B cell (primary cell): ENCODE data around the gene SLC39A12.

ENCODE experiments used
- CTCF ChIP-seq: fragments of 200-600 bp; IDR thresholded peaks from one replicate; pipeline ENCODE4 v1.8.0; 2022; ENCODE audit warnings: antibody characterized with exemption, mild to moderate bottlenecking
- EZH2 ChIP-seq: IDR thresholded peaks from 2 replicates; pipeline ENCODE4 v1.6.1; 2012; ENCODE audit warnings: borderline replicate concordance, low read depth, mild to moderate bottlenecking, moderate library complexity, low read length; ENCODE audit not compliant: insufficient read depth, poor library complexity, severe bottlenecking

GRCh38 chr10:17905491-17905890, 46.2 kb upstream of the SLC39A12 start:
- no peak for TF ChIP-seq CTCF
- no peak for TF ChIP-seq EZH2
